Measurements from ENCODE around the gene ATP6V1B1.

- TF ChIP-seq POLR2A (IDR thresholded peaks at IDR 0.05) (no peak), CTCF (IDR thresholded peaks at IDR 0.05) (no peak)
These were observed 43.9 kb upstream of the ATP6V1B1 start for GRCh38 chr2:70891572-70892357.
